Upper lobe of left lung (tissue), 4 donors: ENCODE data around the gene TMEM59.

Experiments used
- CTCF ChIP-seq, 6 experiments: fragments of 450-650 bp in 4 of 6; fragments of 200-600 bp in 2 of 6; sonication (generic) in 2 of 6; IDR thresholded peaks; one replicate each; pipeline ENCODE4 v1.5.1; 2016 to 2019; ENCODE audit warnings: antibody characterized with exemption in 6 of 6
- EP300 ChIP-seq, 4 donors: sonication (generic); formaldehyde crosslinking; IDR thresholded peaks; one replicate each; pipeline ENCODE4 v1.5.1; 2017; ENCODE audit warnings: antibody characterized with exemption in 4 of 4, control low read depth in 2 of 4
- POLR2A ChIP-seq, 4 donors: fragments of 450-650 bp; IDR thresholded peaks; one replicate each; pipeline ENCODE4 v1.5.1; 2016 to 2017; ENCODE audit warnings: antibody characterized with exemption in 4 of 4, mild to moderate bottlenecking in 2 of 4

GRCh38 chr1:53995683-53996082 lies 57.3 kb downstream of the TMEM59 start:
- TF ChIP-seq EP300 (IDR thresholded peaks at IDR 0.05) (no peak), POLR2A (IDR thresholded peaks at IDR 0.05) (no peak), CTCF (IDR thresholded peaks at IDR 0.05) (no peak)
